Neural cell (in vitro differentiated cells): ENCODE data around the gene PLSCR4. TPM values are rescaled to one million over a fixed set of nuclear protein-coding genes. Genes with fewer than 3 reads are reported as not detected.

Experiments used
- H2AFZ ChIP-seq: fragments of 200-600, 300-800 bp; sonication (generic), shearing (Covaris generic); 2 replicates; pipeline ENCODE4 v1.6.0; 2014; ENCODE audit warnings: low read depth, mild to moderate bottlenecking, antibody characterized with exemption, low read length, moderate library complexity
- H3F3A ChIP-seq: fragments of 200-600 bp; shearing (Covaris generic); 2 replicates; pipeline ENCODE4 v1.6.1; 2016; ENCODE audit warnings: mild to moderate bottlenecking, moderate library complexity, mixed read lengths, antibody characterized with exemption, low read length; ENCODE audit not compliant: insufficient read depth, poor library complexity, severe bottlenecking
- H3K27ac ChIP-seq: fragments of 200-600, 300-800 bp; sonication (generic), shearing (Covaris generic); 2 replicates; pipeline ENCODE4 v1.5.1; 2014; ENCODE audit warnings: mild to moderate bottlenecking, low read length, moderate library complexity
- H3K27me3 ChIP-seq: fragments of 300-800, 200-600 bp; sonication (generic), shearing (Covaris generic); 2 replicates; pipeline ENCODE4 v1.6.0; 2014; ENCODE audit warnings: mild to moderate bottlenecking, low read depth, low read length, moderate library complexity; ENCODE audit not compliant: insufficient read depth
- H3K36me3 ChIP-seq: fragments of 300-800, 200-600 bp; sonication (generic), shearing (Covaris generic); 2 replicates; pipeline ENCODE4 v1.5.1; 2014; ENCODE audit warnings: mild to moderate bottlenecking, antibody characterized with exemption, low read length, moderate library complexity; ENCODE audit not compliant: insufficient read depth
- H3K4me2 ChIP-seq: fragments of 300-800, 200-600 bp; sonication (generic), shearing (Covaris generic); 2 replicates; pipeline ENCODE4 v1.6.0; 2014; ENCODE audit warnings: mild to moderate bottlenecking, low read length
- H3K4me3 ChIP-seq: fragments of 300-800, 200-600 bp; sonication (generic), shearing (Covaris generic); 2 replicates; pipeline ENCODE4 v1.5.1; 2014; ENCODE audit warnings: mild to moderate bottlenecking, low read length, moderate library complexity
- H3K79me2 ChIP-seq: fragments of 200-600 bp; shearing (Covaris generic); replicated peaks from 2 replicates; pipeline ENCODE4 v1.6.0; 2014; ENCODE audit warnings: mild to moderate bottlenecking, low read length, moderate library complexity; ENCODE audit not compliant: insufficient read depth
- H3K9ac ChIP-seq: fragments of 300-800, 200-600 bp; sonication (generic), shearing (Covaris generic); 2 replicates; pipeline ENCODE4 v1.6.1; 2016; ENCODE audit warnings: mild to moderate bottlenecking, low read length, mixed read lengths
- H3K9me2 ChIP-seq: fragments of 200-600 bp; shearing (Covaris generic); 2 replicates; pipeline ENCODE4 v1.6.1; 2016; ENCODE audit warnings: mild to moderate bottlenecking, low read length, mixed read lengths; ENCODE audit not compliant: insufficient read depth
- H3K9me3 ChIP-seq: fragments of 200-600, 300-800 bp; sonication (generic), shearing (Covaris generic); 2 replicates; pipeline ENCODE4 v1.6.1; 2016; ENCODE audit warnings: mild to moderate bottlenecking, mixed run types, low read length, moderate library complexity, mixed read lengths
- H4K20me1 ChIP-seq: fragments of 200-600 bp; shearing (Covaris generic); 2 replicates; pipeline ENCODE4 v1.6.1; 2016; ENCODE audit warnings: mild to moderate bottlenecking, mixed run types; ENCODE audit not compliant: insufficient read depth
- CTCF ChIP-seq: fragments of 450-650 bp; IDR thresholded peaks from 2 replicates; pipeline ENCODE4 v1.5.1; 2014; ENCODE audit warnings: antibody characterized with exemption, mild to moderate bottlenecking, moderate library complexity; ENCODE audit not compliant: poor library complexity, severe bottlenecking
- EP300 ChIP-seq: fragments of 450-650 bp; conservative IDR thresholded peaks from 2 replicates; pipeline ENCODE4 v1.6.1; 2014; ENCODE audit warnings: antibody characterized with exemption, mild to moderate bottlenecking, moderate library complexity; ENCODE audit not compliant: poor library complexity, severe bottlenecking
- EZH2 ChIP-seq: fragments of 200-600, 300-800 bp; shearing (Covaris generic), sonication (generic); IDR thresholded peaks from 2 replicates; pipeline ENCODE4 v1.6.1; 2014; ENCODE audit warnings: antibody characterized with exemption, low read length, borderline replicate concordance, mild to moderate bottlenecking; ENCODE audit not compliant: insufficient read depth, poor library complexity, severe bottlenecking
- MXI1 ChIP-seq: fragments of 450-650 bp; conservative IDR thresholded peaks from 2 replicates; pipeline ENCODE4 v1.6.1; 2014; ENCODE audit warnings: antibody characterized with exemption, mild to moderate bottlenecking; ENCODE audit not compliant: poor library complexity, severe bottlenecking
- POLR2AphosphoS5 ChIP-seq: IDR thresholded peaks from 2 replicates; pipeline ENCODE4 v1.6.1; 2012
- RAD21 ChIP-seq: fragments of 450-650 bp; conservative IDR thresholded peaks from 2 replicates; pipeline ENCODE4 v1.6.1; 2014; ENCODE audit warnings: antibody characterized with exemption, mild to moderate bottlenecking, moderate library complexity
- SMC3 ChIP-seq: fragments of 450-650 bp; conservative IDR thresholded peaks from 2 replicates; pipeline ENCODE4 v1.6.1; 2014; ENCODE audit warnings: antibody characterized with exemption, mild to moderate bottlenecking, moderate library complexity; ENCODE audit not compliant: poor library complexity
- TAF1 ChIP-seq: IDR thresholded peaks from 2 replicates; pipeline ENCODE4 v1.6.1; 2012; ENCODE audit warnings: low read depth
- polyA plus RNA-seq: library from polyadenylated mRNA; depleted of rRNA; stranded (reverse); fragments of >200 nt; gene quantifications from 2 replicates; pipeline ENCODE4 v1.2.3, GENCODE V29; 2014
- TF ChIP-seq, protein P1 (sequence below): IDR thresholded peaks from 2 replicates; pipeline ENCODE4 v1.6.1; 2012; ENCODE audit warnings: borderline replicate concordance

The PLSCR4 gene
- polyA plus RNA-seq, 1 donor from 2014 or later, result not detected

DNA sequence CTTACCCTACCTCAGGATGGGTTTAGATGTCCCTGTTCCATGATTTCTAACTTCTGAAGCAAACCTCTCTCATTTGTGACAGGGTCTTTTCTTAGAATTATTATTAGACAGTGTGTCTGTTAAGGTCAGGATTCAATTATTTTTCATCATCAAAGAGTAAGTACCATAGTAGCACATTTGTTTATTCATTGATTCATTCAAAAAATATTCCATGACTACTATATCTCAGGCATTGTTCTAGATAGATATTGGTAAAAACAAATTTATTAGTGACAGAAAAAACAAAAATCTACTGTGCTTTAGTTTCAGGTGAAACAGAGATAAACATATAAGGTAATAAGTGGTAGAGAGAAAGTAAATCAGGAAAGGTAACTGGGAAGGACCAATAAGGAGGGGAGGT, 86.4 kb downstream of the PLSCR4 start:
- H3F3A ChIP-seq, result no peaks in the 10 kb centered on the region
- H3K9me3 ChIP-seq, result no peaks in the 10 kb centered on the region
- H3K4me2 ChIP-seq, result no peak overlapping the region
- TF ChIP-seq, protein P1, sequence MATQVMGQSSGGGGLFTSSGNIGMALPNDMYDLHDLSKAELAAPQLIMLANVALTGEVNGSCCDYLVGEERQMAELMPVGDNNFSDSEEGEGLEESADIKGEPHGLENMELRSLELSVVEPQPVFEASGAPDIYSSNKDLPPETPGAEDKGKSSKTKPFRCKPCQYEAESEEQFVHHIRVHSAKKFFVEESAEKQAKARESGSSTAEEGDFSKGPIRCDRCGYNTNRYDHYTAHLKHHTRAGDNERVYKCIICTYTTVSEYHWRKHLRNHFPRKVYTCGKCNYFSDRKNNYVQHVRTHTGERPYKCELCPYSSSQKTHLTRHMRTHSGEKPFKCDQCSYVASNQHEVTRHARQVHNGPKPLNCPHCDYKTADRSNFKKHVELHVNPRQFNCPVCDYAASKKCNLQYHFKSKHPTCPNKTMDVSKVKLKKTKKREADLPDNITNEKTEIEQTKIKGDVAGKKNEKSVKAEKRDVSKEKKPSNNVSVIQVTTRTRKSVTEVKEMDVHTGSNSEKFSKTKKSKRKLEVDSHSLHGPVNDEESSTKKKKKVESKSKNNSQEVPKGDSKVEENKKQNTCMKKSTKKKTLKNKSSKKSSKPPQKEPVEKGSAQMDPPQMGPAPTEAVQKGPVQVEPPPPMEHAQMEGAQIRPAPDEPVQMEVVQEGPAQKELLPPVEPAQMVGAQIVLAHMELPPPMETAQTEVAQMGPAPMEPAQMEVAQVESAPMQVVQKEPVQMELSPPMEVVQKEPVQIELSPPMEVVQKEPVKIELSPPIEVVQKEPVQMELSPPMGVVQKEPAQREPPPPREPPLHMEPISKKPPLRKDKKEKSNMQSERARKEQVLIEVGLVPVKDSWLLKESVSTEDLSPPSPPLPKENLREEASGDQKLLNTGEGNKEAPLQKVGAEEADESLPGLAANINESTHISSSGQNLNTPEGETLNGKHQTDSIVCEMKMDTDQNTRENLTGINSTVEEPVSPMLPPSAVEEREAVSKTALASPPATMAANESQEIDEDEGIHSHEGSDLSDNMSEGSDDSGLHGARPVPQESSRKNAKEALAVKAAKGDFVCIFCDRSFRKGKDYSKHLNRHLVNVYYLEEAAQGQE, result no peak
- TF ChIP-seq TAF1 (no peak), CTCF (no peak), EP300 (no peak), RAD21 (no peak), EZH2 (no peak), MXI1 (no peak), SMC3 (no peak), POLR2AphosphoS5 (no peak)
- H3K36me3 ChIP-seq, result no peaks in the 10 kb centered on the region
- H3K27me3 ChIP-seq, result peaks cover 6% of the 10 kb centered on the region
- H2AFZ ChIP-seq, result no peak overlapping the region
- H4K20me1 ChIP-seq, result no peaks in the 10 kb centered on the region
- no peak overlapping the region for H3K27ac ChIP-seq
- H3K4me3 ChIP-seq, result no peak overlapping the region
- no peaks in the 10 kb centered on the region for H3K9me2 ChIP-seq
- no peaks in the 10 kb centered on the region for H3K79me2 ChIP-seq
- no peak overlapping the region for H3K9ac ChIP-seq

DNA sequence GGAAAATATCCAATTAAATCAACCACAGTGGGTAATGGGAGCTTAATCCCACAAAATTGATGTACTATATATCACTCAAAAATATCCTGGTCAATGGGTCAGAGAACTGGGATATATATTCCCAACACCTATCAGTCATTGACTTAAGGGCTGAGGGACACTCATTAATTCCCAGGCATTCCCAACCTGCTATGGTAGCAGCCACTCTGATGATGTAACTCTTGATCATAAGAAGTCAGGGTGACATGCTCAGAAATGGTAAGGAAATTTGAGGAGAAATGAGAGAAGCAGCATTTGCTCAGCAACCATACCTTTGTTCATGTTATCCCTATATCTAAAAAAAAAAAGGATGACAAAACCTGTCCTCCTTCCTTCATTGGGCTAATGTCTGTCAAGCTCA, 86.8 kb downstream of the PLSCR4 start:
- H3K9me2 ChIP-seq, result no peaks in the 10 kb centered on the region
- TF ChIP-seq POLR2AphosphoS5 (no peak), EP300 (no peak), EZH2 (no peak), RAD21 (no peak)
- H3K9ac ChIP-seq, result no peak overlapping the region

GRCh38 chr3:146163584-146163983, 87.3 kb downstream of the PLSCR4 start:
- Histone ChIP-seq H3K36me3 (no peaks in the 10 kb centered on the region), H3K79me2 (no peaks in the 10 kb centered on the region), H3K9ac (no peak overlapping the region), H3K27me3 (peaks cover 6% of the 10 kb centered on the region), H3K9me3 (no peaks in the 10 kb centered on the region), H3F3A (no peaks in the 10 kb centered on the region), H2AFZ (no peak overlapping the region), H4K20me1 (no peaks in the 10 kb centered on the region), H3K9me2 (no peaks in the 10 kb centered on the region), H3K27ac (no peak overlapping the region), H3K4me2 (no peak overlapping the region), H3K4me3 (no peak overlapping the region)
- TF ChIP-seq SMC3 (no peak), TAF1 (no peak), EP300 (no peak), POLR2AphosphoS5 (no peak), MXI1 (no peak), RAD21 (no peak), EZH2 (no peak), CTCF (no peak)
- TF ChIP-seq, protein P1, result no peak

More for the DNA sequence above, 86.8 kb downstream of the PLSCR4 start:
- Histone ChIP-seq H3K4me2 (no peak overlapping the region), H3K27me3 (peaks cover 6% of the 10 kb centered on the region), H3K27ac (no peak overlapping the region), H3K4me3 (no peak overlapping the region), H3F3A (no peaks in the 10 kb centered on the region), H3K79me2 (no peaks in the 10 kb centered on the region), H2AFZ (no peak overlapping the region), H3K9me3 (no peaks in the 10 kb centered on the region), H3K36me3 (no peaks in the 10 kb centered on the region), H4K20me1 (no peaks in the 10 kb centered on the region)
